SK-N-MC (cell line): ENCODE data around the gene INPP5D.

Experiments used
- DNase-seq: peaks from one replicate; pipeline ENCODE4 v3.0.0-alpha.2; 2011; ENCODE audit warnings: low read depth, low spot score
- H3K27ac ChIP-seq: fragments of 200-600 bp; sonication (generic); 2 replicates; pipeline ENCODE4 v1.5.1; 2016; ENCODE audit warnings: mixed run types
- H3K36me3 ChIP-seq: fragments of 200-600 bp; sonication (generic); 2 replicates; pipeline ENCODE4 v1.6.1; 2017; ENCODE audit warnings: antibody characterized with exemption, low read length, mixed read lengths; ENCODE audit not compliant: insufficient read depth
- H3K4me3 ChIP-seq: fragments of 200-600 bp; sonication (generic); 2 replicates; pipeline ENCODE4 v1.5.1; 2016
- H3K9ac ChIP-seq: fragments of 200-600 bp; sonication (generic); 2 replicates; pipeline ENCODE4 v1.8.0; 2017; ENCODE audit warnings: mixed run types, mixed read lengths; ENCODE audit not compliant: insufficient read length
- H3K9me3 ChIP-seq: fragments of 200-600 bp; sonication (generic); 2 replicates; pipeline ENCODE4 v1.6.1; 2017; ENCODE audit warnings: low read depth, mild to moderate bottlenecking, antibody characterized with exemption, low read length, moderate library complexity, mixed read lengths
- EZH2 ChIP-seq: fragments of 200-600 bp; sonication (generic); IDR thresholded peaks from one replicate; pipeline ENCODE4 v1.6.1; 2017; ENCODE audit warnings: antibody characterized with exemption
- FOXP2 ChIP-seq: optimal IDR thresholded peaks from 2 replicates; pipeline ENCODE3; 2011; ENCODE audit warnings: mild to moderate bottlenecking, moderate library complexity; ENCODE audit not compliant: insufficient read depth; ENCODE audit errors: extremely low read length, control extremely low read depth
- POLR2AphosphoS5 ChIP-seq: IDR thresholded peaks from 2 replicates; pipeline ENCODE4 v1.6.1; 2012; ENCODE audit warnings: mild to moderate bottlenecking, low read depth, low read length, borderline replicate concordance

INPP5D gene

GRCh38 chr2:233089851-233090250 is 29.7 kb downstream of the INPP5D start:
- no peak overlapping the region for H3K4me3 ChIP-seq
- no peaks in the 10 kb centered on the region for H3K36me3 ChIP-seq
- H3K27ac ChIP-seq = no peak overlapping the region
- TF ChIP-seq FOXP2 (no peak), POLR2AphosphoS5 (no peak), EZH2 (no peak)
- DNase-seq = no peak
- no peaks in the 10 kb centered on the region for H3K9me3 ChIP-seq
- no peak overlapping the region for H3K9ac ChIP-seq

GRCh38 chr2:233090879-233091278 is 30.7 kb downstream of the INPP5D start:
- Histone ChIP-seq H3K9ac (no peak overlapping the region), H3K27ac (no peak overlapping the region), H3K4me3 (no peak overlapping the region), H3K36me3 (no peaks in the 10 kb centered on the region), H3K9me3 (no peaks in the 10 kb centered on the region)
- DNase-seq = no peak
- no peak for TF ChIP-seq FOXP2
- TF ChIP-seq EZH2 = no peak
- no peak for TF ChIP-seq POLR2AphosphoS5

GRCh38 chr2:233091595-233092375 is 31.6 kb downstream of the INPP5D start:
- TF ChIP-seq FOXP2 = no peak
- TF ChIP-seq EZH2 = no peak
- TF ChIP-seq POLR2AphosphoS5 = no peak
- no peaks in the 10 kb centered on the region for H3K9me3 ChIP-seq
- no peaks in the 10 kb centered on the region for H3K36me3 ChIP-seq
- H3K27ac ChIP-seq = no peak overlapping the region
- no peak overlapping the region for H3K9ac ChIP-seq
- no peak overlapping the region for H3K4me3 ChIP-seq
- no peak for DNase-seq

GRCh38 chr2:233092432-233093165 is 32.5 kb downstream of the INPP5D start:
- no peaks in the 10 kb centered on the region for H3K36me3 ChIP-seq
- H3K9ac ChIP-seq = no peak overlapping the region
- no peak for DNase-seq
- no peak for TF ChIP-seq EZH2
- TF ChIP-seq POLR2AphosphoS5 = no peak
- TF ChIP-seq FOXP2 = no peak
- H3K9me3 ChIP-seq = no peaks in the 10 kb centered on the region
- H3K27ac ChIP-seq = no peak overlapping the region
- H3K4me3 ChIP-seq = no peak overlapping the region

GRCh38 chr2:233093166-233093448 is 33.0 kb downstream of the INPP5D start:
- Histone ChIP-seq H3K36me3 (no peaks in the 10 kb centered on the region), H3K4me3 (no peak overlapping the region), H3K27ac (no peak overlapping the region), H3K9ac (no peak overlapping the region), H3K9me3 (no peaks in the 10 kb centered on the region)
- no peak for DNase-seq
- TF ChIP-seq EZH2 (no peak), FOXP2 (no peak), POLR2AphosphoS5 (no peak)

- Histone ChIP-seq H3K27ac (no peak overlapping the region), H3K9me3 (no peaks in the 10 kb centered on the region), H3K4me3 (no peak overlapping the region), H3K9ac (no peak overlapping the region), H3K36me3 (no peaks in the 10 kb centered on the region)
- no peak for DNase-seq
- TF ChIP-seq EZH2 (no peak), POLR2AphosphoS5 (no peak), FOXP2 (no peak)
Observed at GRCh38 chr2:233093721-233094120, 33.6 kb downstream of the INPP5D start.

GRCh38 chr2:233094614-233095013 is 34.5 kb downstream of the INPP5D start:
- no peak overlapping the region for H3K9ac ChIP-seq
- no peak for TF ChIP-seq POLR2AphosphoS5
- no peak for TF ChIP-seq FOXP2
- no peak for TF ChIP-seq EZH2
- no peaks in the 10 kb centered on the region for H3K9me3 ChIP-seq
- no peak for DNase-seq
- H3K27ac ChIP-seq = no peak overlapping the region
- no peak overlapping the region for H3K4me3 ChIP-seq
- H3K36me3 ChIP-seq = no peaks in the 10 kb centered on the region

- no peak for DNase-seq
- Histone ChIP-seq H3K9me3 (no peaks in the 10 kb centered on the region), H3K4me3 (no peak overlapping the region), H3K27ac (no peak overlapping the region), H3K9ac (no peak overlapping the region), H3K36me3 (no peaks in the 10 kb centered on the region)
- TF ChIP-seq EZH2 = no peak
- no peak for TF ChIP-seq POLR2AphosphoS5
- no peak for TF ChIP-seq FOXP2
Observed at GRCh38 chr2:233096006-233096405, 35.9 kb downstream of the INPP5D start.
